IMR-90 (cell line): Measurements from ENCODE around the gene UNC119. TPM values are rescaled to one million over a fixed set of nuclear protein-coding genes. Genes with fewer than 3 reads are reported as not detected.

Experiments
- ATAC-seq: fragments of 200-7000 bp; cut with Tn5 transposase; 2 replicates; pipeline ENCODE4 v1.9.1; 2020; ENCODE audit warnings: low read depth, mild to moderate bottlenecking, moderate library complexity
- BruUV-seq: library from RNA; stranded (reverse); fragments of 400-500 nt; replicated peaks from 2 replicates; lab custom pipeline; 2021; lab: Mats Ljungman, UMichigan
- CTCF ChIA-PET: fragments of 300-600 bp; formaldehyde crosslinking; extraction: SDS; loops from one replicate; lab custom pipeline; 2021; ENCODE audit warnings: antibody characterized with exemption; lab: Yijun Ruan, JAX
- POLR2A ChIA-PET: fragments of 300-600 bp; sonication (Branson Sonifier 250); formaldehyde crosslinking; loops from one replicate; lab custom pipeline; 2022; ENCODE audit warnings: antibody characterized with exemption; ENCODE audit not compliant: unreplicated experiment; lab: Charles Lee
- DNase-seq: peaks from one replicate; pipeline ENCODE4 v3.0.0; 2013
- H2AFZ ChIP-seq: replicated peaks from 2 replicates; pipeline ENCODE3; 2013; ENCODE audit warnings: low read length, mild to moderate bottlenecking; ENCODE audit not compliant: poor library complexity
- H2AK5ac ChIP-seq: 2 replicates; pipeline ENCODE4 v1.6.1; 2013; ENCODE audit warnings: low read depth, low read length, inconsistent platforms
- H2AK9ac ChIP-seq: replicated peaks from 2 replicates; pipeline ENCODE3; 2013; ENCODE audit warnings: mild to moderate bottlenecking, low read depth, low read length, moderate library complexity; ENCODE audit not compliant: poor library complexity
- H2BK120ac ChIP-seq: 2 replicates; pipeline ENCODE4 v1.6.1; 2013; ENCODE audit warnings: low read depth, low read length, inconsistent platforms
- H2BK15ac ChIP-seq: 3 replicates; pipeline ENCODE4 v1.6.1; 2013; ENCODE audit warnings: low read depth, low read length, inconsistent platforms
- H2BK20ac ChIP-seq: 2 replicates; pipeline ENCODE4 v1.6.1; 2013; ENCODE audit warnings: low read depth, mild to moderate bottlenecking, inconsistent platforms, low read length, moderate library complexity
- H2BK5ac ChIP-seq: 2 replicates; pipeline ENCODE4 v1.6.1; 2013; ENCODE audit warnings: mild to moderate bottlenecking, low read depth, low read length, inconsistent platforms; ENCODE audit not compliant: poor library complexity, severe bottlenecking
- H3K14ac ChIP-seq: replicated peaks from 2 replicates; pipeline ENCODE4 v1.6.1; 2013; ENCODE audit warnings: low read depth, low read length, inconsistent platforms
- H3K18ac ChIP-seq: 2 replicates; pipeline ENCODE4 v1.6.1; 2013; ENCODE audit warnings: low read depth, low read length, control low read depth
- H3K23ac ChIP-seq: 2 replicates; pipeline ENCODE4 v1.6.1; 2013; ENCODE audit warnings: low read depth, low read length, inconsistent platforms
- H3K27ac ChIP-seq: 2 replicates; pipeline ENCODE4 v1.5.1; 2013; ENCODE audit warnings: mild to moderate bottlenecking, control low read depth, low read length; ENCODE audit not compliant: insufficient read depth
- H3K27me3 ChIP-seq: 2 replicates; pipeline ENCODE4 v1.6.1; 2013; ENCODE audit warnings: low read length; ENCODE audit not compliant: control insufficient read depth, insufficient read depth
- H3K36me3 ChIP-seq: 2 replicates; pipeline ENCODE4 v1.6.1; 2013; ENCODE audit warnings: low read length, mixed read lengths; ENCODE audit not compliant: control insufficient read depth, insufficient read depth
- H3K4ac ChIP-seq: 2 replicates; pipeline ENCODE4 v1.6.1; 2013; ENCODE audit warnings: low read depth, low read length, inconsistent platforms
- H3K4me1 ChIP-seq: 2 replicates; pipeline ENCODE4 v1.6.1; 2013; ENCODE audit warnings: low read length, mixed read lengths; ENCODE audit not compliant: control insufficient read depth, insufficient read depth
- H3K4me2 ChIP-seq: 2 replicates; pipeline ENCODE4 v1.6.1; 2013; ENCODE audit warnings: low read depth, mild to moderate bottlenecking, control low read depth, low read length, moderate library complexity
- H3K4me3 ChIP-seq: 2 replicates; pipeline ENCODE4 v1.5.1; 2013; ENCODE audit warnings: low read depth, mild to moderate bottlenecking, control low read depth, low read length, moderate library complexity; ENCODE audit not compliant: insufficient read depth
- H3K56ac ChIP-seq: 2 replicates; pipeline ENCODE4 v1.6.1; 2013; ENCODE audit warnings: low read length, inconsistent platforms; ENCODE audit not compliant: insufficient read depth; ENCODE audit errors: extremely low read depth
- H3K79me1 ChIP-seq, 2 experiments: 2 replicates each; pipeline ENCODE4 v1.6.1; 2013; ENCODE audit warnings: low read length in 2 of 2, inconsistent platforms in 1 of 2, low read depth in 1 of 2
- H3K9ac ChIP-seq: 2 replicates; pipeline ENCODE4 v1.6.1; 2013; ENCODE audit warnings: low read depth, low read length, control low read depth
- H3K9me1 ChIP-seq: 2 replicates; pipeline ENCODE4 v1.6.1; 2013; ENCODE audit warnings: low read length, inconsistent platforms; ENCODE audit not compliant: insufficient read depth
- H3K9me3 ChIP-seq: 2 replicates; pipeline ENCODE4 v1.6.1; 2013; ENCODE audit warnings: low read length; ENCODE audit not compliant: control insufficient read depth, insufficient read depth
- H4K20me1 ChIP-seq: 2 replicates; pipeline ENCODE4 v1.6.1; 2013; ENCODE audit warnings: low read length, inconsistent platforms; ENCODE audit not compliant: insufficient read depth
- H4K5ac ChIP-seq: 2 replicates; pipeline ENCODE4 v1.6.1; 2013; ENCODE audit warnings: mild to moderate bottlenecking, low read depth, low read length, control low read depth
- H4K8ac ChIP-seq, 2 experiments: 2 replicates each; pipeline ENCODE4 v1.6.1; 2013; ENCODE audit warnings: low read depth in 2 of 2, low read length in 2 of 2, control low read depth in 1 of 2, inconsistent platforms in 1 of 2
- H4K91ac ChIP-seq: 2 replicates; pipeline ENCODE4 v1.6.1; 2013; ENCODE audit warnings: low read depth, low read length, inconsistent platforms; ENCODE audit not compliant: insufficient read depth
- BHLHE40 ChIP-seq: fragments of 150-350 bp; IDR thresholded peaks from 2 replicates; pipeline ENCODE4 v1.6.1; 2016; ENCODE audit warnings: mild to moderate bottlenecking, low read depth, low read length
- CEBPB ChIP-seq: IDR thresholded peaks from 2 replicates; pipeline ENCODE4 v1.6.1; 2012; ENCODE audit warnings: low read depth, low read length, improper control_type of control experiment
- FOS ChIP-seq: fragments of 150-350 bp; IDR thresholded peaks from 2 replicates; pipeline ENCODE4 v1.6.1; 2016; ENCODE audit warnings: low read depth, low read length
- MAFK ChIP-seq: IDR thresholded peaks from 2 replicates; pipeline ENCODE4 v1.6.1; 2012; ENCODE audit warnings: low read depth, low read length, improper control_type of control experiment
- MAZ ChIP-seq: IDR thresholded peaks from 2 replicates; pipeline ENCODE4 v1.6.1; 2012; ENCODE audit warnings: low read depth, mild to moderate bottlenecking, low read length, improper control_type of control experiment, moderate library complexity, borderline replicate concordance
- MXI1 ChIP-seq: IDR thresholded peaks from 2 replicates; pipeline ENCODE4 v1.6.1; 2012; ENCODE audit warnings: low read depth, mild to moderate bottlenecking, low read length, moderate library complexity, borderline replicate concordance
- NFE2L2 ChIP-seq: fragments of 150-350 bp; IDR thresholded peaks from 2 replicates; pipeline ENCODE4 v1.6.1; 2016; ENCODE audit warnings: low read depth, mild to moderate bottlenecking, low read length
- POLR2A ChIP-seq: IDR thresholded peaks from 2 replicates; pipeline ENCODE4 v1.6.1; 2012; ENCODE audit warnings: mild to moderate bottlenecking, low read depth, low read length
- RAD21 ChIP-seq: IDR thresholded peaks from 2 replicates; pipeline ENCODE4 v1.6.1; 2012; ENCODE audit warnings: low read length, improper control_type of control experiment
- RCOR1 ChIP-seq: IDR thresholded peaks from 2 replicates; pipeline ENCODE4 v1.6.1; 2012; ENCODE audit warnings: mild to moderate bottlenecking, low read length, improper control_type of control experiment; ENCODE audit not compliant: insufficient replicate concordance
- RFX5 ChIP-seq: IDR thresholded peaks from 2 replicates; pipeline ENCODE4 v1.8.0; 2012; ENCODE audit warnings: low read depth, mild to moderate bottlenecking, low read length, moderate library complexity
- SMC3 ChIP-seq: fragments of 150-350 bp; IDR thresholded peaks from 2 replicates; pipeline ENCODE4 v1.6.1; 2016; ENCODE audit warnings: low read depth, mild to moderate bottlenecking, antibody characterized with exemption, low read length, moderate library complexity
- WGBS, 2 experiments: methylation state at CpG; one replicate each; pipeline versions ENCODE4 v1.1.5 to v1.1.7; 2013; ENCODE audit warnings: missing lambda C conversion rate in 2 of 2; ENCODE audit not compliant: insufficient read length in 1 of 2; ENCODE audit errors: extremely low coverage in 2 of 2; 5-methylcytosine and 5-hydroxymethylcytosine counted together
- dilution Hi-C: fragments of 300-500 bp; cut with HindIII; formaldehyde crosslinking; loops from one replicate; pipeline ENCODE4 v1.14.3; 2018; ENCODE audit warnings: low sequenced_read_pairs; ENCODE audit not compliant: unreplicated experiment
- in situ Hi-C: fragments of 300-500 bp; cut with MboI; formaldehyde crosslinking; loops from 3 replicates; pipeline ENCODE4 v1.14.3; 2019; ENCODE audit warnings: low sequenced_read_pairs, inconsistent platforms, mixed read lengths
- intact Hi-C: fragments of 100-400 bp; cut with micrococcal nuclease; formaldehyde crosslinking; loops from 2 replicates; pipeline ENCODE4 v1.10.0; 2022
- polyA plus RNA-seq, 3 experiments: library from polyadenylated mRNA; depleted of rRNA; stranded (reverse); fragments of >200 nt; gene quantifications; 2 replicates each; pipeline ENCODE4 v1.2.3, GENCODE V29; 2012; ENCODE audit warnings: low replicate concordance in 1 of 3
- total RNA-seq: library from RNA; depleted of rRNA; stranded (reverse); fragments of >200 nt; gene quantifications from 2 replicates; pipeline ENCODE4 v1.2.3, GENCODE V29; 2012
- TF ChIP-seq, protein P1 (sequence below): fragments of 150-350 bp; IDR thresholded peaks from 2 replicates; pipeline ENCODE4 v1.6.1; 2016; ENCODE audit warnings: low read depth, mild to moderate bottlenecking, low read length, moderate library complexity, borderline replicate concordance
- TF ChIP-seq, protein P2 (sequence below): fragments of 150-350 bp; IDR thresholded peaks from 2 replicates; pipeline ENCODE4 v1.6.1; 2017; ENCODE audit warnings: mild to moderate bottlenecking, antibody characterized with exemption, low read length, low read depth
- TF ChIP-seq, protein P3 (sequence below): conservative IDR thresholded peaks from 2 replicates; pipeline ENCODE4 v1.5.1; 2012; ENCODE audit warnings: mild to moderate bottlenecking, low read depth, low read length, improper control_type of control experiment

UNC119 gene
- total and polyA plus RNA-seq, 2 of the 4 experiments (the other 2 are of a cell fraction): 22.4 to 57.4 TPM

DNA sequence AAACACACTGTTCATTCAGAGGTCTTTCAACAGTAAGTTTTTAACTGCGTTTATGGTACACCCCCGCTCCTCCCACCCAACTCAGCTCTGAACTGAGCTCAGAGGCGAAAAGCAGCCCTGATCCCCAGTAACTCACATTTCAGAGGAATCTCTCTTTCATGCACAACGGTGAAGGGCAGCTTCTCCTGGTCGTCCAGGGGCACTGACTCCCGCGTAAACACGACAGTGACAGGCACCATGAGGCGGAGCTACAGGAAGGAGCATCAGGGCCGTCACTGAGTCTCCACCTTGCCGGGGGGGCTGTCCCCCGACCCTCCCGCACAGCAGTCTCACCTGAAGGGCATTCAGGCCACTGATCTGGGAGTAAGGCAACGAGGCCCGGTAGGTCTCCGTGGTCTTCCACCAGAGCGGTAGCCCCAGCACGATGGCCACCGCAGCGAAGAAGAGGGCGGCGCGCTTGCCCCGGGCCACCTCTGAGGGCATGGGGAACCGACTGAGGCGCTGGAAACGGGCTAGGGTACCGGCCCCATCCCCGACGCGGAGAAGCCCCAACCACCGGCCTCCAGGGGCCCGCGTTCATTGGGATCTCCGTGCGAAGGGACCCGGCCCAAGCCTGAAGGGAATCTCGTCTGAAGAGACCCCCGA is 18.4 kb upstream of the UNC119 start:
- peaks cover 20 to 37% of the 10 kb centered on the region in 2 experiments for H3K79me1 ChIP-seq
- BruUV-seq: no TSS peak
- peak overlapping the region; percentile 88 for H3K23ac ChIP-seq
- peak overlapping the region; percentile 93 for H2AK9ac ChIP-seq
- H3K4ac ChIP-seq: peak overlapping the region; percentile 59
- ChIA-PET POLR2A (no interaction called here), CTCF (interaction anchor here (0.8 to 1.7 kb wide), 3 partner anchors 20 to 24 kb away, joined by 3 to 8 read pairs (median 6); no protein-coding TSS in a partner anchor)
- H4K5ac ChIP-seq: peak overlapping the region; percentile 44; the same call in 1 of the 2 replicates
- H3K9ac ChIP-seq: peak overlapping the region; percentile 80
- H3K36me3 ChIP-seq: peaks cover 16% of the 10 kb centered on the region
- 0% methylated on average over 23 of the region's 39 CpGs; no CpG with 5 or more reads in 1 of the 2 experiments for whole genome bisulfite sequencing, 2 experiments
- peak overlapping the region; percentile 79 for H2AK5ac ChIP-seq
- no peak overlapping the region for H2BK15ac ChIP-seq
- in situ Hi-C loops: no loop called here
- H4K91ac ChIP-seq: no peak overlapping the region
- H2AFZ ChIP-seq: peak overlapping the region; percentile 96
- H4K20me1 ChIP-seq: peaks cover 5% of the 10 kb centered on the region; the same call in 1 of the 2 replicates
- H4K8ac ChIP-seq: peak overlapping the region in 1 of 2 experiments; percentile 50; a peak in 1 of 4 replicates
- no peak for DNase-seq
- no peaks in the 10 kb centered on the region for H3K9me3 ChIP-seq
- peak overlapping the region; percentile 61 for H3K27ac ChIP-seq
- intact Hi-C loops: no loop called here
- H3K14ac ChIP-seq: peak overlapping the region; percentile 78
- no peak overlapping the region for H2BK20ac ChIP-seq
- H3K27me3 ChIP-seq: no peaks in the 10 kb centered on the region
- peak overlapping the region; percentile 85 for H3K4me3 ChIP-seq
- no peak overlapping the region for H2BK120ac ChIP-seq
- dilution Hi-C loops: no loop called here
- peaks cover 10% of the 10 kb centered on the region; the same call in 1 of the 2 replicates for H3K9me1 ChIP-seq
- H2BK5ac ChIP-seq: peak overlapping the region; percentile 35
- peak overlapping the region; percentile 100 for H3K4me2 ChIP-seq
- H3K18ac ChIP-seq: no peak overlapping the region
- peak overlapping the region; percentile 46; the same call in 1 of the 2 replicates for H3K56ac ChIP-seq
- peaks cover 3% of the 10 kb centered on the region; the same call in 1 of the 2 replicates for H3K4me1 ChIP-seq
- peak; percentile 36 for ATAC-seq
- TF ChIP-seq BHLHE40: no peak
- TF ChIP-seq MAZ: no peak
- no peak for TF ChIP-seq RAD21
- TF ChIP-seq POLR2A: no peak
- TF ChIP-seq RFX5: no peak
- TF ChIP-seq, protein P1, sequence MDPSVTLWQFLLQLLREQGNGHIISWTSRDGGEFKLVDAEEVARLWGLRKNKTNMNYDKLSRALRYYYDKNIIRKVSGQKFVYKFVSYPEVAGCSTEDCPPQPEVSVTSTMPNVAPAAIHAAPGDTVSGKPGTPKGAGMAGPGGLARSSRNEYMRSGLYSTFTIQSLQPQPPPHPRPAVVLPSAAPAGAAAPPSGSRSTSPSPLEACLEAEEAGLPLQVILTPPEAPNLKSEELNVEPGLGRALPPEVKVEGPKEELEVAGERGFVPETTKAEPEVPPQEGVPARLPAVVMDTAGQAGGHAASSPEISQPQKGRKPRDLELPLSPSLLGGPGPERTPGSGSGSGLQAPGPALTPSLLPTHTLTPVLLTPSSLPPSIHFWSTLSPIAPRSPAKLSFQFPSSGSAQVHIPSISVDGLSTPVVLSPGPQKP: no peak
- TF ChIP-seq NFE2L2: no peak
- TF ChIP-seq MXI1: peak; percentile 58; the same call in 1 of the 2 replicates
- TF ChIP-seq, protein P2, sequence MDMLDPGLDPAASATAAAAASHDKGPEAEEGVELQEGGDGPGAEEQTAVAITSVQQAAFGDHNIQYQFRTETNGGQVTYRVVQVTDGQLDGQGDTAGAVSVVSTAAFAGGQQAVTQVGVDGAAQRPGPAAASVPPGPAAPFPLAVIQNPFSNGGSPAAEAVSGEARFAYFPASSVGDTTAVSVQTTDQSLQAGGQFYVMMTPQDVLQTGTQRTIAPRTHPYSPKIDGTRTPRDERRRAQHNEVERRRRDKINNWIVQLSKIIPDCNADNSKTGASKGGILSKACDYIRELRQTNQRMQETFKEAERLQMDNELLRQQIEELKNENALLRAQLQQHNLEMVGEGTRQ: no peak
- no peak for TF ChIP-seq CEBPB
- TF ChIP-seq MAFK: no peak
- TF ChIP-seq FOS: no peak
- TF ChIP-seq, protein P3, sequence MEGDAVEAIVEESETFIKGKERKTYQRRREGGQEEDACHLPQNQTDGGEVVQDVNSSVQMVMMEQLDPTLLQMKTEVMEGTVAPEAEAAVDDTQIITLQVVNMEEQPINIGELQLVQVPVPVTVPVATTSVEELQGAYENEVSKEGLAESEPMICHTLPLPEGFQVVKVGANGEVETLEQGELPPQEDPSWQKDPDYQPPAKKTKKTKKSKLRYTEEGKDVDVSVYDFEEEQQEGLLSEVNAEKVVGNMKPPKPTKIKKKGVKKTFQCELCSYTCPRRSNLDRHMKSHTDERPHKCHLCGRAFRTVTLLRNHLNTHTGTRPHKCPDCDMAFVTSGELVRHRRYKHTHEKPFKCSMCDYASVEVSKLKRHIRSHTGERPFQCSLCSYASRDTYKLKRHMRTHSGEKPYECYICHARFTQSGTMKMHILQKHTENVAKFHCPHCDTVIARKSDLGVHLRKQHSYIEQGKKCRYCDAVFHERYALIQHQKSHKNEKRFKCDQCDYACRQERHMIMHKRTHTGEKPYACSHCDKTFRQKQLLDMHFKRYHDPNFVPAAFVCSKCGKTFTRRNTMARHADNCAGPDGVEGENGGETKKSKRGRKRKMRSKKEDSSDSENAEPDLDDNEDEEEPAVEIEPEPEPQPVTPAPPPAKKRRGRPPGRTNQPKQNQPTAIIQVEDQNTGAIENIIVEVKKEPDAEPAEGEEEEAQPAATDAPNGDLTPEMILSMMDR: no peak
- TF ChIP-seq SMC3: no peak
- TF ChIP-seq RCOR1: no peak
